NCI-H1092 (cell line): ENCODE measurements around the gene BAG5.

ENCODE experiments used
- DNase-seq: peaks from one replicate; lab custom pipeline; 2025; lab: John Stamatoyannopoulos, UW

The BAG5 gene

GRCh38 chr14:103563844-103564505 lies 1.5 kb upstream of the BAG5 start:
- no peak for DNase-seq

- DNase-seq: no peak
These were observed 766 bp upstream of the BAG5 start for GRCh38 chr14:103563226-103563620.

- DNase-seq: no peak
These were observed 353 bp downstream of the BAG5 start for GRCh38 chr14:103562179-103562428.

GRCh38 chr14:103561381-103562178 lies 877 bp downstream of the BAG5 start:
- DNase-seq: no peak

- DNase-seq: no peak
These were observed 1.8 kb downstream of the BAG5 start for GRCh38 chr14:103560691-103561090.

GRCh38 chr14:103559766-103560165 lies 2.7 kb downstream of the BAG5 start:
- no peak for DNase-seq

GRCh38 chr14:103558071-103558882 lies 4.2 kb downstream of the BAG5 start:
- DNase-seq: no peak

- DNase-seq: no peak
These were observed 5.3 kb downstream of the BAG5 start for GRCh38 chr14:103556946-103557758.

- no peak for DNase-seq
These were observed 6.7 kb downstream of the BAG5 start for GRCh38 chr14:103555559-103556337.

- no peak for DNase-seq
These were observed 9.6 kb downstream of the BAG5 start for GRCh38 chr14:103552846-103553210.

GRCh38 chr14:103552011-103552845 lies 10.2 kb downstream of the BAG5 start:
- no peak for DNase-seq

- no peak for DNase-seq
These were observed 11.1 kb downstream of the BAG5 start for GRCh38 chr14:103551338-103551762.

GRCh38 chr14:103550451-103551337 lies 11.8 kb downstream of the BAG5 start:
- DNase-seq: peak; percentile 74

GRCh38 chr14:103549361-103550311 lies 12.8 kb downstream of the BAG5 start:
- no peak for DNase-seq

- DNase-seq: no peak
These were observed 13.8 kb downstream of the BAG5 start for GRCh38 chr14:103548463-103549351.

- DNase-seq: no peak
These were observed 14.5 kb downstream of the BAG5 start for GRCh38 chr14:103547941-103548462.

GRCh38 chr14:103547455-103547940 lies 15.0 kb downstream of the BAG5 start:
- DNase-seq: no peak
